Astrocyte (in vitro differentiated cells and primary cell): Measurements from ENCODE around the gene VPS39. TPM values are rescaled to one million over a fixed set of nuclear protein-coding genes. Genes with fewer than 3 reads are reported as not detected.

Experiments used
- DNase-seq: peaks from one replicate; pipeline ENCODE4 v3.0.0-alpha.2; 2010; ENCODE audit warnings: low read depth
- FAIRE-seq: peaks from 2 replicates; lab custom pipeline; 2011; peaks lifted over from hg19 to GRCh38; lab: Jason Lieb, UNC
- H2AFZ ChIP-seq: 2 replicates; pipeline ENCODE4 v1.6.0; 2012; ENCODE audit warnings: low read depth, low read length, inconsistent platforms
- H3K27ac ChIP-seq: 2 replicates; pipeline ENCODE4 v1.5.1; 2011; ENCODE audit warnings: low read depth, low read length, inconsistent platforms
- H3K27me3 ChIP-seq: 2 replicates; pipeline ENCODE4 v1.6.0; 2011; ENCODE audit warnings: low read length, inconsistent platforms; ENCODE audit not compliant: insufficient read depth
- H3K36me3 ChIP-seq: 2 replicates; pipeline ENCODE4 v1.5.1; 2011; ENCODE audit warnings: low read length, inconsistent platforms; ENCODE audit not compliant: insufficient read depth
- H3K4me1 ChIP-seq: 2 replicates; pipeline ENCODE4 v1.5.1; 2011; ENCODE audit warnings: low read length, inconsistent platforms; ENCODE audit not compliant: insufficient read depth
- H3K4me2 ChIP-seq: 2 replicates; pipeline ENCODE4 v1.6.0; 2012; ENCODE audit warnings: low read length, inconsistent platforms
- H3K4me3 ChIP-seq: 2 replicates; pipeline ENCODE4 v1.5.1; 2011; ENCODE audit warnings: low read depth, mild to moderate bottlenecking, low read length, inconsistent platforms; ENCODE audit not compliant: insufficient read depth
- H3K79me2 ChIP-seq: 2 replicates; pipeline ENCODE4 v1.6.0; 2012; ENCODE audit warnings: mild to moderate bottlenecking, low read length, inconsistent platforms; ENCODE audit not compliant: insufficient read depth
- H3K9ac ChIP-seq: 2 replicates; pipeline ENCODE4 v1.6.0; 2012; ENCODE audit warnings: mild to moderate bottlenecking, low read length, inconsistent platforms
- H3K9me3 ChIP-seq: 2 replicates; pipeline ENCODE4 v1.5.1; 2012; ENCODE audit warnings: low read depth, mild to moderate bottlenecking, low read length, inconsistent platforms; ENCODE audit not compliant: insufficient read depth
- H4K20me1 ChIP-seq: 2 replicates; pipeline ENCODE4 v1.6.0; 2012; ENCODE audit warnings: low read length, inconsistent platforms; ENCODE audit not compliant: insufficient read depth
- H3K27ac Mint-ChIP-seq: one replicate; pipeline ENCODE4 v1.8.0; 2021; ENCODE audit warnings: mild to moderate bottlenecking, mixed read lengths; ENCODE audit not compliant: unreplicated experiment
- H3K27me3 Mint-ChIP-seq: one replicate; pipeline ENCODE4 v1.8.0; 2021; ENCODE audit warnings: low read depth, mixed read lengths; ENCODE audit not compliant: unreplicated experiment
- H3K36me3 Mint-ChIP-seq: one replicate; pipeline ENCODE4 v1.8.0; 2021; ENCODE audit warnings: low read depth, mixed read lengths; ENCODE audit not compliant: unreplicated experiment
- H3K4me1 Mint-ChIP-seq: one replicate; pipeline ENCODE4 v1.8.0; 2021; ENCODE audit warnings: low read depth, mixed read lengths; ENCODE audit not compliant: unreplicated experiment
- H3K4me3 Mint-ChIP-seq: one replicate; pipeline ENCODE4 v1.8.0; 2021; ENCODE audit warnings: mild to moderate bottlenecking, moderate library complexity, mixed read lengths; ENCODE audit not compliant: unreplicated experiment
- H3K9me3 Mint-ChIP-seq: one replicate; pipeline ENCODE4 v1.8.0; 2021; ENCODE audit warnings: mild to moderate bottlenecking, mixed read lengths; ENCODE audit not compliant: unreplicated experiment
- EZH2 ChIP-seq: IDR thresholded peaks from 2 replicates; pipeline ENCODE4 v1.6.1; 2012; ENCODE audit warnings: mild to moderate bottlenecking, low read length, inconsistent platforms; ENCODE audit not compliant: insufficient read depth
- total RNA-seq: library from RNA; stranded (reverse); gene quantifications from 2 replicates; pipeline ENCODE4 v1.2.1, GENCODE V29; 2021
- TF ChIP-seq, protein P1 (sequence below): IDR thresholded peaks from 2 replicates; pipeline ENCODE4 v1.5.1; 2011; ENCODE audit warnings: low read depth, mild to moderate bottlenecking, inconsistent platforms, low read length, moderate library complexity; ENCODE audit not compliant: insufficient read depth

The VPS39 gene
- total RNA-seq, 1 donor from 2014 or later: 60.6 TPM

DNA sequence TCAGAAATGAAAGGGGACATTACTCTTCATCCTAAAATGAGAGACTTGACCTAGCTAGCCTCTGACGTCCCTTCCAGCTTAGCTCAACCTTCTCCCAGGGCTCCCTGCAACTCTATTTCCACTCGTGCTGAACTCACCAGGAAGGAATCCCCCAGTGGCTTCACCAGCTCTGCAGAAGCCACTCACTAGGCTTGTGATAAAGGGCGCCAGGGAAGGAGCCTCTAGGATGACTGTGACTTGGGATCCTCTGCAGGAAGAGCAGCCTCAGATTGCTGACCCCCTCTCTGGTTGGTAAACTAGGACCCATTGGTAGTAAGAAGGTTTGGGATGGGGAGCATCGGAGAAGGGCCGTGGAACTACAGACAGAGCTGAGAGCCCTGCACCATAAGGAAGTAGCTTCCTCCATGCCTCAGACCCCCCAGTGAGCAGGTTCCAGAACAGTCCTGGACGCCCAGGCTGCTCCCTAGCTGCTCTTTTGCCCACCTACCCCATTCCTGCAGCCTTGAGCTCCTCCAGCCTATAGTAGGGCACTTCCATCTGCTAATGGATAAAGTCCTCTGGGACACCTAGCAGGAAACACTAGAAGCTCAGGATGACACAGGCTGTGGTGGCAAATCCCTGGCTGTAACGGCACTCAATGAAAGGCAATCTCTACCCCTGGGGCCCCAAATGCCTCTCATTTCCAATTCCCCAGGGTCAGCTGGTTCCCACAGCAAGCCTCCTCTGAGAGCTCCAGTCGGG, 77.7 kb downstream of the VPS39 start:
- no peak overlapping the region for H3K4me3 ChIP-seq
- DNase-seq (no peak), FAIRE-seq (no peak)
- peaks cover 2% of the 10 kb centered on the region for H3K4me1 Mint-ChIP-seq
- H3K27ac Mint-ChIP-seq: no peak overlapping the region
- no peaks in the 10 kb centered on the region for H4K20me1 ChIP-seq
- peaks cover 10% of the 10 kb centered on the region for H3K27me3 Mint-ChIP-seq
- no peak overlapping the region for H2AFZ ChIP-seq
- no peaks in the 10 kb centered on the region for H3K4me1 ChIP-seq
- no peak overlapping the region for H3K4me3 Mint-ChIP-seq
- H3K36me3 Mint-ChIP-seq: no peaks in the 10 kb centered on the region
- TF ChIP-seq, protein P1, sequence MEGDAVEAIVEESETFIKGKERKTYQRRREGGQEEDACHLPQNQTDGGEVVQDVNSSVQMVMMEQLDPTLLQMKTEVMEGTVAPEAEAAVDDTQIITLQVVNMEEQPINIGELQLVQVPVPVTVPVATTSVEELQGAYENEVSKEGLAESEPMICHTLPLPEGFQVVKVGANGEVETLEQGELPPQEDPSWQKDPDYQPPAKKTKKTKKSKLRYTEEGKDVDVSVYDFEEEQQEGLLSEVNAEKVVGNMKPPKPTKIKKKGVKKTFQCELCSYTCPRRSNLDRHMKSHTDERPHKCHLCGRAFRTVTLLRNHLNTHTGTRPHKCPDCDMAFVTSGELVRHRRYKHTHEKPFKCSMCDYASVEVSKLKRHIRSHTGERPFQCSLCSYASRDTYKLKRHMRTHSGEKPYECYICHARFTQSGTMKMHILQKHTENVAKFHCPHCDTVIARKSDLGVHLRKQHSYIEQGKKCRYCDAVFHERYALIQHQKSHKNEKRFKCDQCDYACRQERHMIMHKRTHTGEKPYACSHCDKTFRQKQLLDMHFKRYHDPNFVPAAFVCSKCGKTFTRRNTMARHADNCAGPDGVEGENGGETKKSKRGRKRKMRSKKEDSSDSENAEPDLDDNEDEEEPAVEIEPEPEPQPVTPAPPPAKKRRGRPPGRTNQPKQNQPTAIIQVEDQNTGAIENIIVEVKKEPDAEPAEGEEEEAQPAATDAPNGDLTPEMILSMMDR: no peak
- no peak for TF ChIP-seq EZH2
- no peak overlapping the region for H3K4me2 ChIP-seq
- no peaks in the 10 kb centered on the region for H3K9me3 ChIP-seq
- no peaks in the 10 kb centered on the region for H3K9me3 Mint-ChIP-seq
- H3K36me3 ChIP-seq: no peaks in the 10 kb centered on the region
- no peaks in the 10 kb centered on the region for H3K79me2 ChIP-seq
- no peak overlapping the region for H3K9ac ChIP-seq
- H3K27ac ChIP-seq: no peak overlapping the region
- peaks cover 37% of the 10 kb centered on the region for H3K27me3 ChIP-seq

DNA sequence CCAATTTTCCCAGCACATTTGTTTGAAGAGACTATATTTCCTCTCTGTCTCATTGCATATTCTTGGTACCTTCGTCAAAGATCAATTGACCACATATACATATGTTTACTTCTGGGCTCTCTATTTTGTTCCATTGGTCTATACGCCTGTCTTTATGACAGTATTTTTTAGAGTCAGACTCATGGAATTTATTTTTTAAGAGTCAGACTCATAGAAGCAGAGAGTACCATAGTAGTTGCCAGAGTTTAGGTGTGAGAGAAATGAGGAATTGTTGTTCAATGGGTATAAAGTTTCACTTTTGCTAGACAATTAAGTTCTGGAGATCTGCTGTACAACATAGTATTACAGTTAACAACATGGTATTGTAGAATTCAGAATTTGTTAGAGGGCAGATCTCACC, 78.7 kb downstream of the VPS39 start:
- no peaks in the 10 kb centered on the region for H3K9me3 Mint-ChIP-seq
- TF ChIP-seq, protein P1: no peak
- TF ChIP-seq EZH2: no peak
- no peaks in the 10 kb centered on the region for H3K79me2 ChIP-seq

DNA sequence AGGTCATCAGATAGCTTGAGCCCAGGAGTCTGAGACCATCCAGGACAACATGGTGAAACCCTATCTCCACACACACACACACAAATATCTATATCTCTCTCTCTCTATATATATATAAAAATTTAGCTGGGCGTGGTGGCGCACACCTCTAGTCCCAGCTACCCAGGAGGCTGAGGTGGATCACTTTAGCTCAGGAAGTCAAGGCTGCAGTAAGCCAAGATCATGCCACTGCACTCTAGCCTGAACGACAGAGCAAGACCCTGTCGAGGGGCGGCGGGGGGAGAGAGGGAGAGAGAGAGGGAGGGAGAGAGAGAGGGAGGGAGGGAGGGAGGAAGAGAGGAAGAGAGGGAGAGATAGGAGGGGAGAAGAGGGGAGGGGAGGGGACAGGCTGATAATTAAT, 79.6 kb downstream of the VPS39 start:
- no peak overlapping the region for H3K4me2 ChIP-seq
- Mint-ChIP-seq H3K4me1 (peaks cover 2% of the 10 kb centered on the region), H3K27ac (no peak overlapping the region), H3K27me3 (peaks cover 10% of the 10 kb centered on the region), H3K4me3 (no peak overlapping the region), H3K9me3 (no peaks in the 10 kb centered on the region), H3K36me3 (no peaks in the 10 kb centered on the region)
- H3K79me2 ChIP-seq: no peaks in the 10 kb centered on the region
- H4K20me1 ChIP-seq: no peaks in the 10 kb centered on the region
- H3K36me3 ChIP-seq: no peaks in the 10 kb centered on the region
- DNase-seq: no peak
- H3K4me3 ChIP-seq: no peak overlapping the region
- no peaks in the 10 kb centered on the region for H3K9me3 ChIP-seq
- H3K4me1 ChIP-seq: no peaks in the 10 kb centered on the region
- peaks cover 44% of the 10 kb centered on the region for H3K27me3 ChIP-seq
- FAIRE-seq: no peak
- no peak overlapping the region for H3K9ac ChIP-seq
- H3K27ac ChIP-seq: no peak overlapping the region
- no peak overlapping the region for H2AFZ ChIP-seq
- TF ChIP-seq, protein P1: no peak
- no peak for TF ChIP-seq EZH2

More for the DNA sequence above, 78.7 kb downstream of the VPS39 start:
- DNase-seq: no peak
- no peaks in the 10 kb centered on the region for H3K36me3 ChIP-seq
- no peak overlapping the region for H3K9ac ChIP-seq
- H4K20me1 ChIP-seq: no peaks in the 10 kb centered on the region
- no peak for FAIRE-seq
- H3K4me3 Mint-ChIP-seq: no peak overlapping the region
- no peak overlapping the region for H3K4me2 ChIP-seq
- no peaks in the 10 kb centered on the region for H3K36me3 Mint-ChIP-seq
- H3K27me3 ChIP-seq: peaks cover 41% of the 10 kb centered on the region
- H3K4me1 ChIP-seq: no peaks in the 10 kb centered on the region
- peaks cover 2% of the 10 kb centered on the region for H3K4me1 Mint-ChIP-seq
- H3K27ac ChIP-seq: no peak overlapping the region
- H2AFZ ChIP-seq: no peak overlapping the region
- no peak overlapping the region for H3K27ac Mint-ChIP-seq
- no peak overlapping the region for H3K4me3 ChIP-seq
- H3K27me3 Mint-ChIP-seq: peaks cover 10% of the 10 kb centered on the region
- no peaks in the 10 kb centered on the region for H3K9me3 ChIP-seq
